Mesothelial cell of epicardium (in vitro differentiated cells): ENCODE data around the gene SDF2L1. TPM values are rescaled to one million over a fixed set of nuclear protein-coding genes. Genes with fewer than 3 reads are reported as not detected.

Experiments used
- DNase-seq, 2 experiments: peaks; one replicate each; pipeline ENCODE4 v3.0.0; 2021; ENCODE audit warnings: low spot score in 2 of 2; ENCODE audit not compliant: unreplicated experiment in 2 of 2
- H3K27ac Mint-ChIP-seq: 2 replicates; pipeline ENCODE4 v1.8.0; 2021; ENCODE audit warnings: mixed read lengths
- H3K27me3 Mint-ChIP-seq: 2 replicates; pipeline ENCODE4 v1.8.0; 2021; ENCODE audit warnings: low read depth, mixed read lengths
- H3K36me3 Mint-ChIP-seq: 2 replicates; pipeline ENCODE4 v1.8.0; 2021; ENCODE audit warnings: mixed read lengths
- H3K4me1 Mint-ChIP-seq: 2 replicates; pipeline ENCODE4 v1.8.0; 2021; ENCODE audit warnings: mixed read lengths
- H3K4me3 Mint-ChIP-seq: 2 replicates; pipeline ENCODE4 v1.8.0; 2021; ENCODE audit warnings: mild to moderate bottlenecking, moderate library complexity, mixed read lengths
- H3K9me3 Mint-ChIP-seq: 2 replicates; pipeline ENCODE4 v1.8.0; 2021; ENCODE audit warnings: mixed read lengths
- total RNA-seq: library from RNA; stranded (reverse); gene quantifications from 3 replicates; pipeline ENCODE4 v1.2.1, GENCODE V29; 2021
- TF ChIP-seq, protein P1 (sequence below): fragments of 200-600 bp; sonication (generic); IDR thresholded peaks from one replicate; pipeline ENCODE4 v1.5.0; 2021; ENCODE audit warnings: antibody characterized with exemption; ENCODE audit not compliant: unreplicated experiment

Gene SDF2L1
- total RNA-seq, 1 donor from 2014 or later: 22.1 TPM

DNA sequence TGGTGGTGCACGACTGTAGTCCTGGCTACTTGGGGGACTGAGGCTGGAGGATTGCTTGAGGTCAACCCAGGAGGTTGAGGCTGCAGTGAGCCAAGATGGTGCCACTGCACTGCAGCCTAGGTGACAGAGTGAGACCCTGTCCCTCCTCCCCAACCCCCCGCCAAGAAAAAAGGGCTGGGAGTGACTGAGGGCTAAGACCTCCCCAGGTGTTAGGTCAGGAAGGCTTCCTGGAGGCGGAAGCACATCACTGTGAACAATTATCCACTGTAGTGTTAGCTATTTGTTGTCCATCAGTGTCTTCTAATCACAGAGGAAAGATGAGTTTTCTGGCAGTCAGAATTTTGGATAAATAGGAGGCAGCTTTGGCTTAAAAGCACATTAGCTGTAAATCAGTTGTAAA, 21.1 kb upstream of the SDF2L1 start:
- Mint-ChIP-seq H3K4me1 (no peaks in the 10 kb centered on the region), H3K4me3 (no peak overlapping the region), H3K9me3 (no peaks in the 10 kb centered on the region), H3K27ac (no peak overlapping the region), H3K27me3 (no peaks in the 10 kb centered on the region), H3K36me3 (peaks cover 2% of the 10 kb centered on the region)
- TF ChIP-seq, protein P1, sequence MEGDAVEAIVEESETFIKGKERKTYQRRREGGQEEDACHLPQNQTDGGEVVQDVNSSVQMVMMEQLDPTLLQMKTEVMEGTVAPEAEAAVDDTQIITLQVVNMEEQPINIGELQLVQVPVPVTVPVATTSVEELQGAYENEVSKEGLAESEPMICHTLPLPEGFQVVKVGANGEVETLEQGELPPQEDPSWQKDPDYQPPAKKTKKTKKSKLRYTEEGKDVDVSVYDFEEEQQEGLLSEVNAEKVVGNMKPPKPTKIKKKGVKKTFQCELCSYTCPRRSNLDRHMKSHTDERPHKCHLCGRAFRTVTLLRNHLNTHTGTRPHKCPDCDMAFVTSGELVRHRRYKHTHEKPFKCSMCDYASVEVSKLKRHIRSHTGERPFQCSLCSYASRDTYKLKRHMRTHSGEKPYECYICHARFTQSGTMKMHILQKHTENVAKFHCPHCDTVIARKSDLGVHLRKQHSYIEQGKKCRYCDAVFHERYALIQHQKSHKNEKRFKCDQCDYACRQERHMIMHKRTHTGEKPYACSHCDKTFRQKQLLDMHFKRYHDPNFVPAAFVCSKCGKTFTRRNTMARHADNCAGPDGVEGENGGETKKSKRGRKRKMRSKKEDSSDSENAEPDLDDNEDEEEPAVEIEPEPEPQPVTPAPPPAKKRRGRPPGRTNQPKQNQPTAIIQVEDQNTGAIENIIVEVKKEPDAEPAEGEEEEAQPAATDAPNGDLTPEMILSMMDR: no peak
- DNase-seq: no peak

DNA sequence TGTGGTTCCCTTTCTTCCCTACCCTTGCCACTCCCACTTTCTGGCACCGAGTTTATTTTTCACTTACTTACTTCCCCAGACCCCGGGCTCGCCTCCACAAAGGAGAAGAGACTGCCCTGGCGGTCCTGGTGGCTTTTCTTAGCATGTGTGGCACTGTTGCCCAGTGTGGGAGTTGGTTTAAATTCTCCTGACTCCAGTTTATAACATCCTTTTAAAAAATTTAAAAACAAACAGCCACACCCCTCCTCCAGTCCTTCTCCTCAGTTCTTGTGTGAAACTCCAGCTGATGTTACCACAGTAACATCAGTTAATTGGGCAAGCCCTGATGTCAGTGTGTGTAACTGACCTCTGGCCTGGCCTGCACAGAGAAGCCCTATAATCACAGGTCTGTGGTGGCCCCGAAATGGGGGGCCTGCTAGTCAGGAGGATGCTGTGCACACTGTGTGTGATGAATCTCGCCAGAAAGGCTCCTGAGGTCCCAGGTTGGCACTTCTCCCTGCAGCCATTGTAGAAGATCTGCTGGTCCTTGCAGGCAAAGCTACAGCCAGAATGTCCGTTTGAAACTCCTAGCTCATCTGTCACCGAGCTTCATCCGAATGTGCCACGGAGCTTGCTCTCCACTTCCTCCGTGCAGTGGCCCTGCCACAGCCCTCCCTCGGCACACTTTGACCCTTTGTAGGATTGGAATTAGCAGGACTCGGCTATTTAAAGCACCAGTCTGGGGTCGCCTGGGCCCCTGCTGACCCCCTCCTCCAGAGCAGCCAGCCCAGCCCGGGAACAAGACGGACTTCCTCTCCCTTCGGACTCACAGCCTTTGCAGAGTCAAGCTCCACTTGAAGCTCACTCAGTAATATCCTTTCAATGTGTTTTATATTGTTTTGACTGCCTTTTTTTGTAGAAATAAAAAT, 19.8 kb upstream of the SDF2L1 start:
- no peaks in the 10 kb centered on the region for H3K9me3 Mint-ChIP-seq
- DNase-seq: no peak
- no peaks in the 10 kb centered on the region for H3K4me1 Mint-ChIP-seq
- TF ChIP-seq, protein P1: no peak
- no peaks in the 10 kb centered on the region for H3K27me3 Mint-ChIP-seq
- H3K4me3 Mint-ChIP-seq: no peak overlapping the region
- peak overlapping the region; percentile 17 for H3K27ac Mint-ChIP-seq
- no peaks in the 10 kb centered on the region for H3K36me3 Mint-ChIP-seq

DNA sequence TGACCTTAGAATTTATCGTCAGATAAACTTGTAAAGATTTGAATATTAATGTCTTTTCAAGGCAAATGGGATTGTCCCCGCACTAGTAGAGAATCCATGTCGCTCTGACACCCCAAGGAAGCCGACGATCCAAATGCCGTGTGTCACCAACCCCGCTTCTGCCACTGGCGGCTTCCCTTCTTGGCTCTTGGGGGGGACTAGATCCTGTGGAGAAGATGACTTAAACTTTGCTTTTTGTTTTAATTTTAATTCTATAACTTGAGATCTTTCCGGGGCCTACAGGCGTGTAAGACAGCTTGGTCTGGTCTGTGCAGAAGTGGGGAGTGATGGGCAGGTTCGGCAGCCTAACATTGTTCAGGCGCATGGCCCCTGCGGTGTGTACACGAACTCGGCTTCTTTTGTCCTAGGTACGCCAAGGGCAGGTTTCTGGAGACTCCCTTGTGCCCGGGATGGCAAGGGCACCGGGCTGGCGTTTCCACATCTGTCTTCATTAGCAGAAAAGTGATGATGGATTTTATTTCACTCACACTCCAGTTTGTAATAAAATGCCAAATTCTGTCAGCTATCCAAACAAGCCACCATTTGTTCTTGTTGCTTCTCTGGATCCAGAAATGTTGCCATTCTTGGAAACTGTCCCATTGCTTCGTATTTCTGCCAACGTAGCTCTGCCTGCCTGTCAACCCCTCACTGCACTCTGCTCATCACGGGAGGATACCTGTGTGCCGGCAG, 19.0 kb upstream of the SDF2L1 start:
- Mint-ChIP-seq H3K27me3 (no peaks in the 10 kb centered on the region), H3K4me1 (peaks cover 4% of the 10 kb centered on the region), H3K4me3 (no peak overlapping the region), H3K9me3 (no peaks in the 10 kb centered on the region), H3K27ac (no peak overlapping the region), H3K36me3 (peaks cover 4% of the 10 kb centered on the region)
- no peak for DNase-seq
- TF ChIP-seq, protein P1: no peak

DNA sequence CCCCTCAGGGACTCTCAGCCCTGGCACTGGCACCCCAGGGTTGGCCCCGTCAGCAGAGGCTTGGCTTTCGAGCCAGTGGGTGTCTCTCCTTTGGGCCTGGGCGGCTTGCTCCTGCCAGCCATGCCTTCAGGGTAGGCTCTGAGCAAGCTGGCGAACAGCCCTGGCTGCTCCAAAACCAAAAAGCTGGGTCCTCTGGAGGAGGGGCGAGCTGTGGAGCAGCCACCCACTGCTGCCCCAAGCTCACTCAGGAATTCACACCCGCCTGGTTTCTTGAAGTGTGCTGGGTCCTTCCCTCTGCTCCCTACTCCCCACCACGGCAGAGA, 18.5 kb upstream of the SDF2L1 start:
- peaks cover 7% of the 10 kb centered on the region for H3K4me1 Mint-ChIP-seq
- no peak overlapping the region for H3K4me3 Mint-ChIP-seq
- no peak overlapping the region for H3K27ac Mint-ChIP-seq

DNA sequence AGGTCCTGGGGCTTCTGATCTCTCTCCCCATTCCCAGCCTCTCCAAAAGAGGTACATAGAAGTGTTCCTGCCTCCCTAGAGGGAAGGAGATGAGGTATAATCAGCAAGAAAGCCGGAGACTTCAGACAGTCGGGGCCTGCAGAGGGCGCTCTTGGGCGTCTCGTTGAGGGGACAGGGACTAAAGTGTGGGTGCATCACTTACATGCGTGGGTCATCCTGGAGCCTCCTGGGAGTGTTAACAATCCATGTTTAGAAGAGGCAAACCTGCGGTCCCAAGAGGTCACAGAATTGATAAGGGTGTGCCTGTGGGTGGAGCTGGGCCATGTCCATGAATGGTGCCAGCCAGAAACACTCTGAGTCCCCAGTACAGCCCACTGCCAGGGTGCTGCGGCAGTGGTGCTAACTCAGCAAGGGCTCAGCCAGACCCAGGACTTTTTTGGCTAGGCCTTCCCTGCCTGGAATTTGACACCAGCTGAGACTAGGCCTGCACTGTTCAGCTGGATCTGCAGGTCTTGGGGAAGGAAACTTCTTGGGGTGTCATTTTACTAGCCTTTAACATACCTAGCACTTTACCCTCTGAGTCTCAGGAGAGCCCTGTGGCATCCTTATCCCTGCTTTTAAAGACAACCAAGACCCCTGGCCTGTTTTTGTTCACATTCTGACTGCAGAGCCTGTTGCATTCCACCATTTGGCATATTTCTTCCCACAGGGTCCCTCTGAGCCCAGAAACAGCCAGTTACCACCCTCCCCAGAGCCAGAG, 17.8 kb upstream of the SDF2L1 start:
- no peak for DNase-seq
- Mint-ChIP-seq H3K36me3 (peaks cover 7% of the 10 kb centered on the region), H3K4me1 (peaks cover 9% of the 10 kb centered on the region), H3K27me3 (no peaks in the 10 kb centered on the region), H3K9me3 (no peaks in the 10 kb centered on the region), H3K27ac (peak overlapping the region; percentile 58), H3K4me3 (no peak overlapping the region)
- TF ChIP-seq, protein P1: no peak

More for the DNA sequence above, 18.5 kb upstream of the SDF2L1 start:
- H3K27me3 Mint-ChIP-seq: no peaks in the 10 kb centered on the region
- H3K36me3 Mint-ChIP-seq: peaks cover 7% of the 10 kb centered on the region
- TF ChIP-seq, protein P1: no peak
- no peak for DNase-seq
- H3K9me3 Mint-ChIP-seq: no peaks in the 10 kb centered on the region
